GM12878 (cell line): ENCODE measurements around the gene PRDM1. TPM values are rescaled to one million over a fixed set of nuclear protein-coding genes. Genes with fewer than 3 reads are reported as not detected.

ENCODE experiments used
- BCL11A ChIP-seq: IDR thresholded peaks from 2 replicates; pipeline ENCODE4 v1.6.1; 2011; ENCODE audit warnings: low read depth, low read length
- BCLAF1 ChIP-seq: fragments of 450-650 bp; IDR thresholded peaks from 2 replicates; pipeline ENCODE4 v1.6.1; 2017; ENCODE audit warnings: antibody characterized with exemption, mild to moderate bottlenecking, moderate library complexity
- CBFB ChIP-seq: IDR thresholded peaks from 2 replicates; pipeline ENCODE4 v1.6.1; 2016; ENCODE audit warnings: antibody characterized with exemption, low read depth
- CHD2 ChIP-seq: IDR thresholded peaks from 2 replicates; pipeline ENCODE4 v1.6.1; 2011; ENCODE audit warnings: low read depth, low read length, improper control_type of control experiment, borderline replicate concordance
- EED ChIP-seq: sonication (generic); IDR thresholded peaks from 2 replicates; pipeline ENCODE4 v1.6.1; 2016; ENCODE audit warnings: antibody characterized with exemption, low read depth
- EGR1 ChIP-seq, 2 experiments: IDR thresholded peaks; 1 replicate in 1 of 2; 2 replicates in 1 of 2; pipeline ENCODE4 v1.6.1; 2011 to 2012; ENCODE audit warnings: low read depth in 2 of 2, low read length in 2 of 2, borderline replicate concordance in 1 of 2, mild to moderate bottlenecking in 1 of 2, moderate library complexity in 1 of 2
- ETV6 ChIP-seq, 2 experiments: fragments of 450-650 bp in 1 of 2; IDR thresholded peaks in 1 of 2; conservative IDR thresholded peaks in 1 of 2; 2 replicates each; pipeline ENCODE4 v1.6.1; 2014; ENCODE audit warnings: antibody characterized with exemption in 1 of 2, borderline replicate concordance in 1 of 2, low read depth in 1 of 2, mild to moderate bottlenecking in 1 of 2, moderate library complexity in 1 of 2
- JUNB ChIP-seq: IDR thresholded peaks from 2 replicates; pipeline ENCODE4 v1.6.1; 2016; ENCODE audit warnings: antibody characterized with exemption, mild to moderate bottlenecking
- KLF5 ChIP-seq: fragments of 450-650 bp; IDR thresholded peaks from 2 replicates; pipeline ENCODE4 v1.6.1; 2014; ENCODE audit warnings: mild to moderate bottlenecking; ENCODE audit not compliant: partially characterized antibody
- MAX ChIP-seq: IDR thresholded peaks from 2 replicates; pipeline ENCODE4 v1.6.1; 2012; ENCODE audit warnings: low read depth, low read length, improper control_type of control experiment
- MEF2A ChIP-seq: IDR thresholded peaks from 2 replicates; pipeline ENCODE4 v1.6.1; 2011; ENCODE audit warnings: low read depth, mild to moderate bottlenecking, low read length, moderate library complexity; ENCODE audit not compliant: insufficient read depth
- NBN ChIP-seq: fragments of 450-650 bp; IDR thresholded peaks from 2 replicates; pipeline ENCODE4 v1.6.1; 2016
- NR2C2 ChIP-seq: IDR thresholded peaks from 2 replicates; pipeline ENCODE4 v1.6.1; 2011; ENCODE audit warnings: borderline replicate concordance, low read depth; ENCODE audit not compliant: control insufficient read depth, insufficient read length
- PBX3 ChIP-seq: IDR thresholded peaks from 2 replicates; pipeline ENCODE4 v1.6.1; 2011; ENCODE audit warnings: mild to moderate bottlenecking, low read depth, low read length, moderate library complexity; ENCODE audit not compliant: insufficient replicate concordance
- RAD21 ChIP-seq: IDR thresholded peaks from 2 replicates; pipeline ENCODE4 v1.6.1; 2011; ENCODE audit warnings: mild to moderate bottlenecking, low read depth, low read length, moderate library complexity; ENCODE audit not compliant: insufficient read depth
- RELB ChIP-seq: fragments of 450-650 bp; IDR thresholded peaks from 2 replicates; pipeline ENCODE4 v1.6.1; 2017; ENCODE audit warnings: low read depth, mild to moderate bottlenecking, moderate library complexity
- SKIL ChIP-seq: fragments of 450-650 bp; IDR thresholded peaks from 2 replicates; pipeline ENCODE4 v1.6.1; 2017; ENCODE audit warnings: mild to moderate bottlenecking, low read depth, inconsistent platforms; ENCODE audit not compliant: poor library complexity, severe bottlenecking
- SUPT20H ChIP-seq: IDR thresholded peaks from 2 replicates; pipeline ENCODE4 v1.6.1; 2011; ENCODE audit warnings: low read depth, mild to moderate bottlenecking, low read length, moderate library complexity, borderline replicate concordance; ENCODE audit not compliant: control insufficient read depth
- TARDBP ChIP-seq: IDR thresholded peaks from 2 replicates; pipeline ENCODE4 v1.6.1; 2016; ENCODE audit warnings: borderline replicate concordance
- ZNF622 ChIP-seq: fragments of 450-650 bp; IDR thresholded peaks from 2 replicates; pipeline ENCODE4 v1.6.1; 2017; ENCODE audit warnings: mild to moderate bottlenecking, inconsistent platforms
- ZZZ3 ChIP-seq: IDR thresholded peaks from 2 replicates; pipeline ENCODE4 v1.6.1; 2011; ENCODE audit warnings: low read depth; ENCODE audit not compliant: control insufficient read depth, insufficient read length
- polyA plus RNA-seq, 11 experiments: library from polyadenylated mRNA; depleted of rRNA in 4 of 11; unstranded in 6 of 11; stranded (reverse) in 5 of 11; fragments of >200 nt; fragmentation: Nextera tagmentation in 4 of 11; fragmentation: Illumina TruSeq in 1 of 11; extraction: Ambion mirVana in 4 of 11; extraction: Trizol in 1 of 11; gene quantifications; 1 replicate in 1 of 11; 2 replicates in 10 of 11; pipeline versions ENCODE4 v1.2.1 to v1.2.3, GENCODE V29; 2011 to 2016; ENCODE audit warnings: inconsistent platforms in 2 of 11, missing spikeins in 2 of 11, low read depth in 1 of 11
- total RNA-seq, 4 experiments: library from RNA; depleted of rRNA in 3 of 4; stranded (reverse); fragments of >200 nt in 3 of 4; fragmentation: Illumina TruSeq in 1 of 4; extraction: Trizol in 1 of 4; gene quantifications; 2 replicates each; pipeline versions ENCODE4 v1.2.1 to v1.2.3, GENCODE V29; 2013 to 2021

Gene PRDM1
- total and polyA plus RNA-seq, 10 of the 15 experiments (the other 5 are each of a cell fraction or from before 2014, with no cell fraction given), result 1.9 to 15.8 (median 4.1) TPM

GRCh38 chr6:106141441-106142237, 55.5 kb downstream of the PRDM1 start (continued):
- peak; percentile 45 for TF ChIP-seq RELB
- peak in 1 of 2 experiments; percentile 22; a peak in 1 of 4 replicates for TF ChIP-seq ETV6 (conservative IDR thresholded peaks at IDR 0.05 in 1 of 2, IDR thresholded peaks at IDR 0.05 in 1 of 2; ENCODE audit: borderline replicate concordance in 1 of 2, low read depth in 1 of 2)
- no peak for TF ChIP-seq ZNF622
- no peak; the same call in 1 of the 2 replicates for TF ChIP-seq JUNB
- no peak for TF ChIP-seq EGR1 (IDR thresholded peaks at IDR 0.05; ENCODE audit: borderline replicate concordance in 1 of 2, low read depth in 2 of 2, low read length in 2 of 2)
- no peak for TF ChIP-seq BCLAF1
- no peak for TF ChIP-seq NR2C2
- TF ChIP-seq NBN, result peak; percentile 51; the same call in 1 of the 2 replicates
- peak; percentile 58 for TF ChIP-seq KLF5
- TF ChIP-seq CBFB, result peak; percentile 31; the same call in 1 of the 2 replicates
- TF ChIP-seq SKIL, result peak; percentile 76
- TF ChIP-seq RAD21, result peak; percentile 46
- TF ChIP-seq EED, result no peak; the same call in 1 of the 2 replicates
- peak; percentile 55 for TF ChIP-seq BCL11A
- TF ChIP-seq ZZZ3, result no peak
- no peak for TF ChIP-seq MAX
- TF ChIP-seq TARDBP, result no peak
- TF ChIP-seq PBX3, result no peak
- no peak for TF ChIP-seq SUPT20H
- TF ChIP-seq MEF2A, result peak; percentile 79; the same call in 1 of the 2 replicates
- TF ChIP-seq CHD2, result peak; percentile 54; the same call in 1 of the 2 replicates
